HG03196 (cell line): ENCODE data around the gene PRR29.
"Not testable (repeated sequence)": the region's sequence is repeated elsewhere in the genome, so short reads cannot be mapped to it uniquely, and the experiment has no call there.

Source experiments
- ATAC-seq: cut with Tn5 transposase; IDR thresholded peaks from one replicate; pipeline ENCODE4 v1.9.1; 2021; ENCODE audit not compliant: unreplicated experiment

PRR29 gene

GRCh38 chr17:63974594-63975192 lies 23.5 kb upstream of the PRR29 start:
- ATAC-seq: no peak

GRCh38 chr17:63975541-63976092 lies 22.5 kb upstream of the PRR29 start:
- ATAC-seq: no peak

DNA sequence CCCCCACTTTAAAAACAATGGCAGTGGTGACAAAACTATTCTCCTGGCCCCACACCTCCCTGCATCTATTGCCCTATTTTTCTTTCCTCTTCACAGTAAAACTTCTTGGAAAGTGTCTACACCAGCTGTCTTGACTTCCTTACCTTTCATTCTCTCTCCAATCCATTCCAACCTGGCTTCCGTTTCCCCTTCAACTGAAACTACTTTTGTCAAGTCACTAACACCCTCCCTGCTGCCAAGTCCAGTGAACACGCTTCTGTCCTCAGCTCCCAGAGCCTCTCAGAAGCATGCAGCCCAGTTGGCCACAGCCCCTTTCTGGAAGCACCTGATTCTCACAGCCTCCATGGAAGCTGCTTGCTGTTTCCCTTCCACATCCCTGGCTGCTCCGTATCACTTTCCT lies 21.4 kb upstream of the PRR29 start:
- no peak for ATAC-seq

DNA sequence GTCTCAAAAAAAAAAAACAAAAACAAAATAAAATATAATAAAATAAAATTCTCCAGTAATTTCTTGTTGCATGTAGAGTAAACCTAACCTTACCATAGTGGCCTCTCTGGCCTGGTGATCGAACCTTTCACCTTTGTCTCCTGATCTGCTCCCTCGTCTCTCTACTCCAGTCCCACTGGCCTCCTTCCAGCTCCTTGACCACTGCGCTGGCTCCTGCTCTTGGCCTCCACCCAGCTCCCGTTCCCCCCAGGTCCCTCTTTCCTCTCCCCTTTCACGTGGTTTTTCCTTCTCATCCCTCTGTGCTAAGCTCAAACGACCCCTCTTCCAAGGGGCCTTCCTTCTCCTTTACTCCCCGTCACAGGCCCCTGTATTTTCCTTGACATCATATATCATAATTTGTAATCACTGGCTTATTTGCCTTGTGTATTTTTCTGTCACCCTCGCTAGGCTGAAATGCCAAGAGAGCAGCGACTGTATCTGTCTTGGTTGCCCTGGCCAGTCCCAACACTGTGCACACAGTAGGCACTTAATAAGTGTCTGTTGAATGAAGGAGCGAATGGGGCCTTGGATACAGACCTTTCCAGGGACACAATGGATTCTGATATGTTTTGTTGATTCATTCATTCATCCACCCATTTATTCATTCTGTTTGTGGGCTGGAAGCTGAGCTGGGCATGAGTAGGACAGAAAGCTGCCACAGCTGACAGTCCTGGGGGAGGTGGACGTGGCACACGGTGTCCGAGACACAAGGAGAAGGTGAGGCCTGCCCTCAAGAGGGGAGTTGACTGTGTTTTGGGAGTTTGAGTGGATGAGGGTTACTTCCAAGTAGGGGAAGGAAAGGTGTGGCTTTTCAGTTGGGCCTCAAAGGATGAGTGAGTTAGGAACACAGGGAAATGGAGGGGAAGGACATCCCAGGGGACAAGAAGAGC lies 19.6 kb upstream of the PRR29 start:
- no peak for ATAC-seq

DNA sequence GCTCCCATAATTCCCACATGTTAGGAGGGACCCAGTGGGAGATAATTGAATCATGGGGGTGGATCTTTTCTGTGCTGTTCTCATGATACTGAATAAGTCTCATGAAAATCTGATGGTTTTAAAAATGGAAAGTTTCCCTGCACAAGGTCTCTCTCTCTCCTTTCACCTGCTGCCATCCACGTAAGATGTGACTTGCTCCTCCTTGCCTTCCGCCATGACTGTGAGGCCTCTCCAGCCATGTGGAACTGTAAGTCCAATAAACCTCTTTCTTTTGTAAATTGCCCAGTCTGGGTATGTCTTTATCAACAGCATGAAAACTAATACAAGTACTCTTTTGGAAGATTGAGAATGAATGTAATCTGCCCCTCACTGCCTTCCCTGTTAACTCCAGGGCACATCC lies 15.5 kb upstream of the PRR29 start:
- not testable (repeated sequence) for ATAC-seq

GRCh38 chr17:63983320-63983719 lies 14.8 kb upstream of the PRR29 start:
- no peak for ATAC-seq

DNA sequence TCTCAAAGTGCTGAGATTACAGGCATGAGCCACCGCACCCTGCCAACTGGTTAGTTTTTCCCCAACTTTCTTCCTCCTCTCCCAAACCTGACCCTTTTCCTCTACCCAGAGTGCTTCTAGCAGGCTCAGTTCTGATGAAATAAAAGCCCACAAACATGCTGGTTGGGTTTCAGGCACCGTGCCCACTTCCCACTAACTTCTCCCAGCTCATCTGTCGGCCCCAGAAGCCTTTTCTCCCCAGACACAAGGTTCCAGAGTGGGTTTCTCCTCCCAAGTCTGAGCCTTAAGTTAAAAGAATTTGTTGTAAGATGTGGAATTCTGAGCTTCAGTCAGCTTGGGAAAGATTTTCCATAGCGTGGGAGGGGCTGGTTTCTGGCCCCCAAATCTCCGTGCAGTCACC lies 13.9 kb upstream of the PRR29 start:
- no peak for ATAC-seq

- no peak for ATAC-seq
Measured at GRCh38 chr17:63984651-63985386, 13.3 kb upstream of the PRR29 start.

- no peak for ATAC-seq
Measured at GRCh38 chr17:63985387-63986140, 12.6 kb upstream of the PRR29 start.

DNA sequence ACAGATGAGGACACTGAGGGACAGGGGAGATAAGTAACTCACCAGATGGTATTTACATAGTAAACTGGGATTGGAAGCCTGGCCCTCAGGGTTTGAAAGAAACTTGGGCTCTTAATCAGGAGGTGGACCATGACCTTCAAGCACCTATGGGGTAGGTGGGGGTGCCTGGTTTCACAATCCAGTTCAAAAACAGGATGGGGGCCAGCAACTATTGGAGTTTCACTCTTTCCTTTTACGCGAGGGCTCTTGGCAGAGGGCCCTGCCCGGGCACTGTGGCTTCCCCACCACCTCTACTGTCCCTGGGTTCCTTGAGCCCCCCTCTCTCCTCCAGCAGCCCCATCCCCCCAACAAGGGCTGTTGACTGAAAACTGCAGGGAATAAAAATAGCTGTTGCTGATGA lies 11.3 kb upstream of the PRR29 start:
- ATAC-seq: no peak

- ATAC-seq: no peak
Measured at GRCh38 chr17:63987221-63988126, 10.7 kb upstream of the PRR29 start.

DNA sequence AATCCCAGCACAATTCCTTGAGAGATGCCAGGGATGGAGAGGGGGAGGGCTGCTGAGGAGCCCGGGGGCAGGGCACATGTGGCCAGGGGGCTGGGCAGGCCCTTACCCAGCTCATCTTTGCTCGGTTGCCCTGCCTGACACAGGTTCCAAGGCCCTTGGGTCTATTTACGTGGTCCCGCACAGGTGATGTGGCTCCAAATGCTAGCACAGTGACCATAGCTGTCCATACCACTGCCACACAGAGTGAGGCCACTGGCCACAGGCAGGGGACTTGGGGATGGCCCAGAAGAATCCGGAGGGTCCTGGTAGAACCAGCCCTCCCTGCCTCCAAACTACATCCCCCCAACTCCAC lies 10.0 kb upstream of the PRR29 start:
- no peak for ATAC-seq

GRCh38 chr17:63988741-63989621 lies 9.2 kb upstream of the PRR29 start:
- ATAC-seq: no peak

DNA sequence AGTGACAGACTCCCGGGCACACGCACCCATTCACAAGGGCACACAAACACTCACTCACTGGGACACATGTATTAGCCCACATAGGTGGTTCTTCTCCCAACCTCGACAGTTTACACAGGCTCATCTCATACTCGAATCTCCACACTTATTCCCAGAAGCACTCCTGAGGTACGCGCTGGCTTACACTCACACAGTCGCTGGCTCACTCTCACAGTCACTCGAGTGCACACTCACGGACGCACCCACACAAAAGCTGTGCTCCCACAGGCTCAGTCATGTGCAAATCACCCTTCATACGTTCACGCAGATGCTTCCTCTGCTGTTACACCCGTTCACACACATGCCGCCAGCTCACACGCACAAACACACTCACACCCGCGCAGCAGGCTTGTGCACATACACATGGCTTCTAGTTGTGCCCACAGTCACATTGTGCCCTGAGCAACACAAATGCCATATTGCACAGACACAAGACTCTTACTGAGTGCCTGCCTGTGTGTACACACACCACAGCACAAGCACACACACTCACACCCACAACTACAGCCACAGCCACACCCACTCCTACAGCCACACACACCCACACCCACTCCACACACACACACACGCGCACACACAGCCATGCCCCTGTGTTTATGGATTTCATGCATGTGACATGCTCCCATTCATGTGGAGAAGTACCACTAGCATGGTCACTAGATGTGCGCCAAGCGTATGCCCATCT lies 8.4 kb upstream of the PRR29 start:
- ATAC-seq: no peak

DNA sequence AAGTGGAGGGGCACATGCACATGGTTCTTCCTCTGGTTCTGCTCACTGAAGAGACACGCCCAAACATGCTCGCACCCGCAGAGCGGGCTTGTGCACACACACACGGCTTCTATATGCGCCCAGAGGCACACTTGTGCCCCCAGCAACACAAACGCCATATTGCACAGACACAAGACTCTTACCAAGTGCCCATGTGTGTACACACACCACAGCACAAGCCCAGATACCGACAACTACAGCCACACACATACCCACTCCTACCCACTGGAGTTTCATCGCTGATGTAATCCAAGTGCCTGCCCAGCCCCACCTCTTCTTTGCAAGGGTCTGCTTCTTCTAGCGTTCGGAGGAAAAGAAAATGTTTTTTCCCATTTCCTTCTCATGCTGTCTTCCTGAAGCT lies 6.5 kb upstream of the PRR29 start:
- ATAC-seq: no peak

DNA sequence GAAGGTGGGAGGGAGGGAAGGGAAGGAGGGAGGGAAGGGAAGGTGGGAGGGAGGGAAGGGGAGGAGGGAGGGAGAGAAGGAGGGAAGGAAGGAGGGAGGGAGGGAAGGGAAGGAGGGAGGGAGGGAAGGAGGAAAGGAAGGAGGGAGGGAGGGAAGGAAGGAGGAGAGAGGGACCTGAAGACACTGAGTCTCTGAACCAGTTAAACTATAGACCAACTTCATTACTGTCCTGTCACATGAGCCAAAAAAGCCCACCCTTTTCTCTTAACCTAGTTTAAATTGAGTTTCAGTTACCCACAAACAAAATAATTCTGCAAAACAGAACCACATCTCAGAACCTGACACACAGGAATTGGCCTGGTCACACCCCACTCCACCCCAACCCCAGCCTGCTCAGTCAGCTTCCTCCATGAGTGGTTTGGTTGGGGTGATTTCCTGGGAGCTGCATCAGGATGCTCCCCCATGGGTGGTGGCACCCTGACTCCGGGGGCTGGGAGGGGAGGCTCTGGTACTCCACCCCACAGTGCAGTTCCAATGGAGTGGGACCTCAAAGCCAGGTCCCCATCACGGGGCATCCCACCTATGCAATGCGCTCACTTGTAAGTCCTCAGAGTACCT lies 4.7 kb upstream of the PRR29 start:
- ATAC-seq: no peak

DNA sequence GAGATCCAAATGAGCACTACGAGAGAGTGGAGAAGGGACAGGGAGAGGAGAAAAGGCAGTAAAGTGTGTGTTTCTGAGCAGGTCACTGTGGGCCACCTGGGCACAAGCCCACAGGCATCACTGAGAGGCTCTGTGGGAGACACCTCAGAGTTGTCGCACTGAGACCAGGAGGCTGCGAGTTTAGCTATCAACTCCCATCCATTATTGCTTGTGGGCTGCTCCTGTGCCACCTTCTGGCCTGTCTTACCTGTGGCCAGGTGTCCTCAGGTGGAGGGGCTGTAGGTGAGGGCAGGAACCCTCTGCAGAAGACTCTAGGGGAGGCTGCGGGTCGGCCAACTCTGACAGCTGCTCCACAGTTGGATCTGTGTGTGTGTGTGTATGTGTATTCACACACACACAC lies 2.5 kb upstream of the PRR29 start:
- no peak for ATAC-seq
